Gastrocnemius medialis (tissue), 4 donors: Measurements from ENCODE around the gene SS18L1.

Experiments used
- CTCF ChIP-seq, 5 experiments: fragments of 450-650 bp in 3 of 5; fragments of 200-600 bp in 2 of 5; sonication (generic) in 2 of 5; IDR thresholded peaks in 4 of 5; conservative IDR thresholded peaks in 1 of 5; 1 replicate in 4 of 5; 2 replicates in 1 of 5; pipeline ENCODE4 v1.5.1; 2016 to 2019; ENCODE audit warnings: antibody characterized with exemption in 5 of 5, mild to moderate bottlenecking in 3 of 5, moderate library complexity in 3 of 5
- POLR2A ChIP-seq, 2 donors: fragments of 450-650 bp; IDR thresholded peaks; one replicate each; pipeline ENCODE4 v1.6.1; 2017; ENCODE audit warnings: antibody characterized with exemption in 2 of 2, mild to moderate bottlenecking in 2 of 2, moderate library complexity in 2 of 2

GRCh38 chr20:62222972-62223371 is 79.4 kb downstream of the SS18L1 start:
- TF ChIP-seq POLR2A (IDR thresholded peaks at IDR 0.05) (no peak), CTCF (IDR thresholded peaks at IDR 0.05 in 4 of 5, conservative IDR thresholded peaks at IDR 0.05 in 1 of 5) (no peak)
